Thoracic aorta (tissue), 2 donors: ENCODE measurements around the gene MXI1. TPM values are rescaled to one million over a fixed set of nuclear protein-coding genes. Genes with fewer than 3 reads are reported as not detected.

Source experiments
- ATAC-seq: fragments of 150-250 bp; one replicate; pipeline ENCODE4 v1.8.0; 2017; ENCODE audit warnings: low read depth; ENCODE audit not compliant: insufficient number of reproducible peaks, low FRiP score
- DNase-seq: peaks from one replicate; pipeline ENCODE4 v3.0.0-alpha.2; 2020; ENCODE audit warnings: low spot score
- H3K27ac ChIP-seq, 2 donors: fragments of 200-600 bp; sonication (generic); 1 replicate in 1 of 2; 2 replicates in 1 of 2; pipeline ENCODE4 v1.5.1; 2016; ENCODE audit warnings: mild to moderate bottlenecking in 2 of 2, moderate library complexity in 2 of 2
- H3K27me3 ChIP-seq: fragments of 200-600 bp; sonication (generic); replicated peaks from 2 replicates; pipeline ENCODE4 v1.6.0; 2016; ENCODE audit warnings: mild to moderate bottlenecking; ENCODE audit not compliant: insufficient read depth
- H3K36me3 ChIP-seq: fragments of 200-600 bp; sonication (generic); one replicate; pipeline ENCODE4 v1.5.1; 2016
- H3K4me1 ChIP-seq, 2 donors: fragments of 200-600 bp; sonication (generic); 1 replicate in 1 of 2; 2 replicates in 1 of 2; pipeline versions ENCODE4 v1.5.1 to v1.6.0; 2016; ENCODE audit warnings: low read depth in 2 of 2, mild to moderate bottlenecking in 1 of 2; ENCODE audit not compliant: control insufficient read depth in 1 of 2
- H3K4me3 ChIP-seq: fragments of 200-600 bp; sonication (generic); 2 replicates; pipeline ENCODE4 v1.5.1; 2016; ENCODE audit warnings: mild to moderate bottlenecking
- H3K9me3 ChIP-seq: fragments of 200-600 bp; sonication (generic); 2 replicates; pipeline ENCODE4 v1.5.1; 2016
- total RNA-seq, 2 donors: library from RNA; depleted of rRNA; stranded (reverse); fragments of >200 nt; gene quantifications; one replicate each; pipeline versions ENCODE4 v1.1.0 to v1.2.3, GENCODE V29; 2016
- TF ChIP-seq, protein P1 (sequence below): fragments of 200-600 bp; sonication (generic); IDR thresholded peaks from one replicate; pipeline ENCODE4 v1.5.1; 2019; ENCODE audit warnings: antibody characterized with exemption

MXI1 gene
- total RNA-seq, 2 donors from 2014 or later: 87.7 to 92.8 TPM

DNA sequence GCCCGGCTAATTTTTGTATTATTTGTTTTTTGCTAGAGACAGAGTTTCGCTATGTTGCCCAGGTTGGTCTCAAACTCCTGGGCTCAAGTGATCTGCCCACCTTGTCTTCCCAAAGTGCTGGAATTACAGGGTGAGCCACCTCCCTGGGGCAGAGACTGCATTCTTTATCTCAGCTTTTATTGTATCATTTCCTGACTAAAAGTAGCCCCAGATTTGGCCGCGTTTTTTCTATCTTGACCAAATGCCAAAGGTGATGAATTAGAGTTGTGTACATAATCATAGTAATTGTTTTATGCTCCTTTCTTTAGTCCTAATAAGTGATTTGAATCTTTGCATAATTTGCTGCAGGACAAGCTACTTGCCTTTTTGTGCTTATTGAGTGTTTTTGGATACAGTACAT is 100.4 kb downstream of the MXI1 start:
- H3K27ac ChIP-seq: no peak overlapping the region
- H3K4me1 ChIP-seq: peaks cover 11 to 16% of the 10 kb centered on the region in 2 donors
- no peaks in the 10 kb centered on the region for H3K36me3 ChIP-seq
- H3K27me3 ChIP-seq: no peaks in the 10 kb centered on the region
- ATAC-seq (no peak), DNase-seq (no peak)
- H3K9me3 ChIP-seq: no peaks in the 10 kb centered on the region
- H3K4me3 ChIP-seq: no peak overlapping the region
- TF ChIP-seq, protein P1, sequence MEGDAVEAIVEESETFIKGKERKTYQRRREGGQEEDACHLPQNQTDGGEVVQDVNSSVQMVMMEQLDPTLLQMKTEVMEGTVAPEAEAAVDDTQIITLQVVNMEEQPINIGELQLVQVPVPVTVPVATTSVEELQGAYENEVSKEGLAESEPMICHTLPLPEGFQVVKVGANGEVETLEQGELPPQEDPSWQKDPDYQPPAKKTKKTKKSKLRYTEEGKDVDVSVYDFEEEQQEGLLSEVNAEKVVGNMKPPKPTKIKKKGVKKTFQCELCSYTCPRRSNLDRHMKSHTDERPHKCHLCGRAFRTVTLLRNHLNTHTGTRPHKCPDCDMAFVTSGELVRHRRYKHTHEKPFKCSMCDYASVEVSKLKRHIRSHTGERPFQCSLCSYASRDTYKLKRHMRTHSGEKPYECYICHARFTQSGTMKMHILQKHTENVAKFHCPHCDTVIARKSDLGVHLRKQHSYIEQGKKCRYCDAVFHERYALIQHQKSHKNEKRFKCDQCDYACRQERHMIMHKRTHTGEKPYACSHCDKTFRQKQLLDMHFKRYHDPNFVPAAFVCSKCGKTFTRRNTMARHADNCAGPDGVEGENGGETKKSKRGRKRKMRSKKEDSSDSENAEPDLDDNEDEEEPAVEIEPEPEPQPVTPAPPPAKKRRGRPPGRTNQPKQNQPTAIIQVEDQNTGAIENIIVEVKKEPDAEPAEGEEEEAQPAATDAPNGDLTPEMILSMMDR: no peak

DNA sequence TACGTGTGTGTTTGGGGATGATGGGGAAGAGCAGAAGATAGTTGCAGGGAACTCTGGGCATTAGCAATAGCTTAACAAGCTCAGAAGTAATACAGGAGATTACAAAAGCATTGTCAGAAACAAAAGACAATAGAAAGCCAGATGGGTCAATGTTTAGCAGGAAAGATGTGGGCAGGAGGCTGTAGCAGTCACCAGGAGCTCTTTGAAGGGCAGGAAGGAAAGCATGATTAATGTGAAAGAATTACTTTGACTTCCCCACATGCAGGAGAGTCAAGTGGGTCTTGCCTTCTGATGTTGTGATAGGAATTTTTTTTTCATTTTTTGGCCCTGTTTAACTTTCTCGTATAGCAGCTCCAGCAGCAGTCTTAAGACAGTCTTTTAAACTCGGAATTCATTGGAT is 103.3 kb downstream of the MXI1 start:
- Histone ChIP-seq H3K9me3 (no peaks in the 10 kb centered on the region), H3K4me1 (peaks cover 0 to 3% of the 10 kb centered on the region in 2 donors), H3K27me3 (no peaks in the 10 kb centered on the region), H3K4me3 (no peak overlapping the region), H3K27ac (no peak overlapping the region), H3K36me3 (no peaks in the 10 kb centered on the region)
- ATAC-seq: no peak
- TF ChIP-seq, protein P1: no peak
- DNase-seq: no peak

DNA sequence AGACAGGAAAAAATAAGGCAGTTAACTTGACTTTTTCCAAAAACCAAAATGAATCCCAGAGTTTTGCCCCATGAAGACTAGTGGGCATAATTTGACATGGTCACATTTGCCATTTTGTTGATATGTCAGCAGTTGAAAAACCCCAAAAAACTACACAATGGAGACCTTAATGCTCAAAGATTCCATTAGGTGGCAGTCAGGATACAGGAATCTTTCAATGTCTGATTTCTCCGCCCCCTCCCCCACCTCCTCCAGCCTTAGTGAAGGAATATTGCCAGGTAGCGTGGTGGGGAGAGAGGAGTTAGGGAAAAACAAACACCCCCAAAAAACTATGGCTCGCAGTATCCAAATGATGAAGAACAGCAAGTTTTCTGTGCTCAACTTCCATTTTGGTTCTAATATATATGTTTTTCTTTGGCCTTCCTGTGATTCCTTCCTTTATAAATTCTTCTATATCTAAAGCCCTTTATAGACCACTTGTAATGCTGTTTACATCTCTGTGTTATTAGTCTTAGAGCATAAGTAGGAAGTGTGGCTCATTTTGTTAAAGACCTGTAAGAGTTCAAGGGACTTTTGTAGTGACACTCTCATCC is 104.0 kb downstream of the MXI1 start:
- ATAC-seq (no peak), DNase-seq (no peak)
- Histone ChIP-seq H3K9me3 (no peaks in the 10 kb centered on the region), H3K4me1 (no peaks in the 10 kb centered on the region), H3K27me3 (no peaks in the 10 kb centered on the region), H3K27ac (no peak overlapping the region), H3K4me3 (no peak overlapping the region), H3K36me3 (no peaks in the 10 kb centered on the region)
- TF ChIP-seq, protein P1: peak; percentile 41

DNA sequence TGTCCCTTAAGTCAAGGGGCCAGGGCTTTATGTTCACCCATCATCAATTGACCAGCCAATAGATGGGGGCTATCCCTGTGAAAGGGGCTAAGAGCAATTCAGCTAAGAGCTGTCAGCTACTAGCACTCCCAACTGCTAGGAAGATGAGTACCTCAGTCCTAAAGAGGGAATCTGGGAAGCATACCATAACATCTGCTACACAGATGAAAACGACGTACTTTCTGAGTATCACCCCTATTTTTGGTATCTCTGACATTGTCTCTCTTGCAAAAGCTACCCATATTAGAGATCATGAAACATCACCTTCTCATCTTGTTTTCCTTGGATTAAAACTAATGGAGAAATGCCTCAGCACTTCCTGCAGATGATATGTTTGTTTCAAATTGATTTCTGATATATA is 104.8 kb downstream of the MXI1 start:
- ATAC-seq (no peak), DNase-seq (no peak)
- Histone ChIP-seq H3K4me3 (no peak overlapping the region), H3K36me3 (no peaks in the 10 kb centered on the region), H3K27me3 (no peaks in the 10 kb centered on the region), H3K27ac (no peak overlapping the region), H3K9me3 (no peaks in the 10 kb centered on the region), H3K4me1 (no peaks in the 10 kb centered on the region)
- TF ChIP-seq, protein P1: no peak

DNA sequence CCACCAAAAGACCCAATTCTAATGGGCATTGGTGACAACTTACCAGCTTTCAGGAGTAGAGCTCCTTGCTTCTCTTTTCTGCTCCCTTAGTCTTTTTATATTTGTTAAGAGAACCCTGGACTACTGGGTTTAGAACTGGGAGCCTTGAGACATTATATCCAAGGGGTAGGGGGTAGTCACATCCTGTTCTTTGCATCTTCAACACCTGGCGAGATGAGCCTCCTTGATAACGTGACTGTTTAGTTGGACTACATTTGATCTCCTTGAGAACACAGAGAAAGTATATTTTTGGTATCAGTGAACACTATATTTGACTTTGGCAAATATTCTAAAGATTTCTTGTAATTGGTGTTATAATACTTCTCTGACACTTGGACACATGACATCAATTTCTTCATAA is 106.3 kb downstream of the MXI1 start:
- DNase-seq: no peak
- H3K9me3 ChIP-seq: no peaks in the 10 kb centered on the region
- no peak overlapping the region for H3K4me3 ChIP-seq
- TF ChIP-seq, protein P1: no peak
- H3K4me1 ChIP-seq: no peaks in the 10 kb centered on the region
- no peak overlapping the region for H3K27ac ChIP-seq
- H3K36me3 ChIP-seq: no peaks in the 10 kb centered on the region
- H3K27me3 ChIP-seq: no peaks in the 10 kb centered on the region
- no peak for ATAC-seq
